Mucosa of stomach (tissue), 1 donor: Measurements from ENCODE around the gene HAUS3.

ENCODE experiments used
- H3K27me3 ChIP-seq: one replicate; pipeline ENCODE4 v1.7.0; 2013; ENCODE audit warnings: mild to moderate bottlenecking, low read length; ENCODE audit not compliant: control insufficient read depth, insufficient read depth
- H3K36me3 ChIP-seq: one replicate; pipeline ENCODE4 v1.7.0; 2013; ENCODE audit warnings: low read length; ENCODE audit not compliant: control insufficient read depth, insufficient read depth
- H3K4me1 ChIP-seq: one replicate; pipeline ENCODE4 v1.7.0; 2013; ENCODE audit warnings: mild to moderate bottlenecking, low read length; ENCODE audit not compliant: control insufficient read depth, insufficient read depth
- H3K4me3 ChIP-seq: one replicate; pipeline ENCODE4 v1.7.0; 2013; ENCODE audit warnings: low read length
- H3K9ac ChIP-seq: one replicate; pipeline ENCODE4 v1.7.0; 2013; ENCODE audit warnings: mild to moderate bottlenecking, low read length, moderate library complexity
- H3K9me3 ChIP-seq: one replicate; pipeline ENCODE4 v1.7.0; 2013; ENCODE audit warnings: mild to moderate bottlenecking, low read length, moderate library complexity; ENCODE audit not compliant: control insufficient read depth
- donor health status: Pancreatic carcinoma.

The HAUS3 gene

GRCh38 chr4:2251073-2251794 lies 9.3 kb upstream of the HAUS3 start:
- H3K36me3 ChIP-seq = peaks cover 4% of the 10 kb centered on the region
- no peaks in the 10 kb centered on the region for H3K27me3 ChIP-seq
- H3K4me3 ChIP-seq = no peak overlapping the region
- H3K9me3 ChIP-seq = no peaks in the 10 kb centered on the region
- H3K4me1 ChIP-seq = peaks cover 6% of the 10 kb centered on the region
- no peak overlapping the region for H3K9ac ChIP-seq

DNA sequence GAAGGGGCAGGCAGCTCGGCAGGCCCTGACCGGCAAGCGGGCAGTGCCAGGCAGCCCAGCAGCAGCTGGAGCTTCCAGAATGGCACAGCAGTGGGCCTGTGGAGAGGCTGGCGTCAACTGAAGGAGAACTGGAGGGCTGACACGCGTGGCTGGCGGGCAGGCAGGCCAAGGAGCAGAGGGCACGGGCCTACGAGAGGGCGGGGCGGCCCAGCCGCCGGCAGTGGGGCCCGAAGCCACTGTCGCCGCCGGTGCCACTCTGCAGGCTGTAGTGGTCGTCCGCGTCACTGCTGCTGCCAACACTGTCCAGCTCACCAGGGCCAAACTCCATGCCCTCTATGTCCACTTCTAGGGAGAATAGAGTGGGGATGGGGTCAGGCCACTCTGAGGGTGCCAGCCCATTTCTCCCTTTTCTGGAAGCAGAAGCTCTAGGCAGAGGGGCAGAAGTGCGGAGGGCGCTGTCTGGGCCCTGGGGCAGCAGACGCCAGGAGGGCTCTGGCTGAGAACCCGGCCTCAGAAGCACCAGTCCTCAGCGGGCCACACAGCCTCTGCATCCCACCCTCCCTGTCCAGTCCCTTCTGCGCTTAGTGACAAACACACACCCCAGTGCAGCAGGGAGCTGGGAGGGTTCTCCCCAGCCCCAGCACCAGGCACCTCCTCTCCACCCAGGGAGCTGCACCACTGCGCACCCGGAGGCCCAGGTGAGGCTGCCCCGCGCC lies 8.6 kb upstream of the HAUS3 start:
- Histone ChIP-seq H3K27me3 (no peaks in the 10 kb centered on the region), H3K36me3 (peaks cover 4% of the 10 kb centered on the region), H3K9me3 (no peaks in the 10 kb centered on the region), H3K4me3 (no peak overlapping the region), H3K4me1 (no peaks in the 10 kb centered on the region), H3K9ac (no peak overlapping the region)

DNA sequence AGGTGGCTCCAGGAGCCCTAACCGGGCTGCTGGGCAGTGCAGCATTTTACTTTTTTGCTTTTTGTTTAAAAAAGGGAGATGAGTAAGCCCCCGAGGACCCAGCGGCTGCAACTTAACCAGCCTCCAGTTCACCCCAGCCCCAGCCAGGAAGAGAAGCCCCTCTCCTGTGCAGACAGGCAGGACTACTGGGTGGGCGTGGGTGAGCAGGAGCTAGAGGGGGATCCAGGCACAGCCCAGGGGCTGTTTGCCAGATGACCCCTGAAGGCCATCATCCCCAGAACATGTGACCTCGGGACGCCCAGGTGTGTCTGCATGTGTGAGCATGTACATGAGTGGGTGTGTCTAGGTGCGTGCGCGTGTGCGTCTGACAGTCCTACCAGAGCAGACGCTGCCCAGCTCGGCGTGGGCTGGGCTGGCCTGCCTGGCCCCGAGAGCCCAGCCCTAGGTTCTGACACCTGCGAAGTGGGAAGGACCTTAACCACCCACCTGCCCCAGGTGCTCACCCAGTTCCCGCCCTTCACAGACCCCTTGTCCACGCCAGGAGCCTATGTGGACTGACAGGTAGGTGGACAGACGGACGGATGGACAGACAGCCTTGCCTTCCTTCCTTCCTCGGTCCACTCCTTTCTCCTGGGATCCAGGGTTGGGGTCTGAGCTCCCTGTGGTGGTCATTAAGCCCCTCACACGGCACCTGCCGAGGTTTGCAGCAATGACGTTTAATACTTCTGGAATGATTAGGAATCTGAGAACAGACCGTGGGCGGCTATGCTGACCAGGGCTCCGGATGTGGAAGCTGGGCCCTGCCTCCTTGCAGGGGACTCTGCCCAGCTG lies 7.8 kb upstream of the HAUS3 start:
- Histone ChIP-seq H3K9me3 (no peaks in the 10 kb centered on the region), H3K27me3 (no peaks in the 10 kb centered on the region), H3K36me3 (peaks cover 4% of the 10 kb centered on the region), H3K9ac (no peak overlapping the region), H3K4me3 (no peak overlapping the region), H3K4me1 (no peaks in the 10 kb centered on the region)

DNA sequence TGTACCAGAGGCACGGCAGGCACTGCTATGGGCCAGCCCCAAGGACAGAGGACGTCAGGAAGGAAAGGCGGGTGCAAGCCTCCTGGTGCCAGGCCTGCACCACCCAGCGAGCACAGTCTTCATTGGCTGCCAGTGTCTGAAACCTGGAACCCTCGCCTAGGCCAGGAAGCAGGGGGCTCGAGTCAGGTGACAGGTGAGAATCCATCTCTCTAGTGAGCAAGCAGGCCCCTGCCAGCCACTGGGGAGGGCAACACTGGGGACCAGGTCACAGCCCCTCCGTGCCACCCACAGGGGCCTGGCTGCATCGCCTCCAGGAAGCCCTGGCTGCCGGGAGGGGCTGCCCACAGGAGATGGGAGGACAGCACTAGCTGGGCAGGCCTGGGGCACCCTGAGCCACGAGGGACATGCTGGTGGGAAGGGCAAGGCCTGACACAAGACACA lies 6.9 kb upstream of the HAUS3 start:
- Histone ChIP-seq H3K36me3 (peaks cover 4% of the 10 kb centered on the region), H3K4me1 (peaks cover 3% of the 10 kb centered on the region)

DNA sequence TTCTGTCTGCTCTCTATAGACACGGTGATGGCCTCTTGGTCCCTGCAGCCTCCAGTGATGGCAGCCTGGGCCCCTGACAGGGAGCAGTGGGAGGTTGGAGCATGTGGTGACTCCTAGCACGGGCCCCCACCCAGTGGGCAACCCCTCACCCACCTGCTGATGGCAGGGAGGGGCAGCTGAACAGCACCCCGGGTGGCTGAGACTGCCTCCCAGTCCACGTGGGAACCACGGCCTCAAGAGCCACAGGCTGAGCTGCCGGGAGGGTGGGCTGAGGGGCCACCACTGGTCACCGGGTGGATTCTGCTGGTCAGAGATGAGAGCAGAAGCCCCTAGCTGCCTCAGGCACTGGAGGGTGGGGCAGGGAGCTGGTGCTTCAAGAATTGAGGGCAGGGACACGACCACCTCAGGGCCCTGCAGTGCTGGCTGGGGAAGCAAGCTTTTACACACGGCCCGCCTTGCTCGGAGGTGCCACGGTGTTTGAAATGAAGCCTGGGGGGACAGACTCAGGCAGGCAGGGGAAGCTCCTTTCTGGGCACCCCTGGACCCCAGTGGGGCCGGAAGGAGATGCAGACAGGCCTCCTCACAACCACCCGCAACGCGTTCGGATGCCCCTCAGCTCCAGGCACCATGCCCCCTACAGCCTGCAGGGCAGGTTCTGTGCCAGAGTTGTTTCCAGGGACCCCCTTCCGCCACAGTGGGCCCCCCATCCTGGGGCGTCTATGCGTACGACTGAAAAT lies 6.3 kb upstream of the HAUS3 start:
- H3K27me3 ChIP-seq = no peaks in the 10 kb centered on the region

More for the DNA sequence above, 6.9 kb upstream of the HAUS3 start:
- Histone ChIP-seq H3K4me3 (no peak overlapping the region), H3K9me3 (no peaks in the 10 kb centered on the region), H3K27me3 (no peaks in the 10 kb centered on the region), H3K9ac (no peak overlapping the region)

GRCh38 chr4:2247128-2248043 lies 5.5 kb upstream of the HAUS3 start:
- Histone ChIP-seq H3K9me3 (no peaks in the 10 kb centered on the region), H3K4me1 (peaks cover 7% of the 10 kb centered on the region), H3K36me3 (peaks cover 4% of the 10 kb centered on the region), H3K27me3 (no peaks in the 10 kb centered on the region), H3K9ac (no peak overlapping the region), H3K4me3 (no peak overlapping the region)

More for the DNA sequence above, 6.3 kb upstream of the HAUS3 start:
- no peak overlapping the region for H3K9ac ChIP-seq
- no peaks in the 10 kb centered on the region for H3K9me3 ChIP-seq
- H3K4me3 ChIP-seq = no peak overlapping the region
- peaks cover 4% of the 10 kb centered on the region for H3K36me3 ChIP-seq
- H3K4me1 ChIP-seq = peaks cover 7% of the 10 kb centered on the region

GRCh38 chr4:2246384-2247127 lies 4.6 kb upstream of the HAUS3 start:
- Histone ChIP-seq H3K4me1 (peaks cover 7% of the 10 kb centered on the region), H3K9me3 (no peaks in the 10 kb centered on the region), H3K27me3 (no peaks in the 10 kb centered on the region), H3K36me3 (peaks cover 4% of the 10 kb centered on the region), H3K9ac (no peak overlapping the region), H3K4me3 (no peak overlapping the region)

DNA sequence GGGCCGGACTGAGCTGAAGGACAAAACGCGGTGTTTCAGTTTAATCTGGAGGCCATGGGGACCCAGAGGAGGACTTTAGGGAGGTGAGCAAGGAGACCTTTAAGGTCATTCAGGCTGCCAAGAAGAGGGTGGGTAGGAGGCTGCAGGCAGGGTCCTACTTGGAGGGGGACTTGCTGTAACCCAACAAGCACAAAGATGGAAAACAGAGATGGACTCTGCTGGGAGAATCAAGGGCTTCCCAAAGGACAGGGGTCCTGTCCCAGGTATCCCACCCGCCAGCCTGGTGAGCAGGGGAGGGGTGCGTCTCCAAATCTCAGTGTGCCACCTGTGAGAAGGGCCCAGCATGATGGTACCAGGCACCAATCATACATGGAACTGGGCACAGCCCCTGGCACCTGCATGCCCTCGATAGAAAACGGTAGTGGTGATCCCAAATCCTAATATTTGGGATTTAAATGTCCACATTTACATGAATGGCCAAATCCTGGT lies 3.9 kb upstream of the HAUS3 start:
- Histone ChIP-seq H3K27me3 (no peaks in the 10 kb centered on the region), H3K9me3 (no peaks in the 10 kb centered on the region), H3K4me3 (no peak overlapping the region), H3K4me1 (peaks cover 7% of the 10 kb centered on the region), H3K9ac (no peak overlapping the region), H3K36me3 (peaks cover 4% of the 10 kb centered on the region)

- Histone ChIP-seq H3K4me1 (peaks cover 7% of the 10 kb centered on the region), H3K36me3 (peaks cover 3% of the 10 kb centered on the region), H3K4me3 (no peak overlapping the region), H3K27me3 (no peaks in the 10 kb centered on the region), H3K9me3 (no peaks in the 10 kb centered on the region), H3K9ac (no peak overlapping the region)
Observed at GRCh38 chr4:2245057-2245786, 3.3 kb upstream of the HAUS3 start.
